ENCODE results near the gene HLTF.

HLTF gene

DNA sequence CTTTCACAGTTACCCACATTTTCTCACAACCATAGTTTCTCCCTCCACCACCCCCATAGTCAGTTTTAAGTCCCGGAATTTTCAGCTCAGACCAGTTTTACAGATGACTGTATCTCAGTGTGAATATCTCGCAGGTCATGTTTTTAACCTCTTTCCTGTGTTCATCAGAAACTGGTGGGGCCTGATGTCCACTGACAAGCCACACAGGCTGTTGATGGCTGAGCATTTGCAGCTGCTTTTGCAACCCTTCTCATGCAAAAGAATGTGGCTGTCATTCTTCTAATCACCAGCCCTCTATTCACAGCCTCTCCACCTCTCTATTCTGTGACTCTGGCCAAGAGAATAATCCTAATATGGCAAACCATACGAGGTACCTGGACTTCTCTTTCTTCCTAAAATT is 86.5 kb downstream of the HLTF start:
- ChIA-PET POLR2A (no interaction called here), CTCF (no interaction called here)
- DNase-seq (ENCODE audit: extremely low spot score), result no peak
- TF ChIP-seq ELF4 (IDR thresholded peaks at IDR 0.05), result no peak
- TF ChIP-seq, protein P1, sequence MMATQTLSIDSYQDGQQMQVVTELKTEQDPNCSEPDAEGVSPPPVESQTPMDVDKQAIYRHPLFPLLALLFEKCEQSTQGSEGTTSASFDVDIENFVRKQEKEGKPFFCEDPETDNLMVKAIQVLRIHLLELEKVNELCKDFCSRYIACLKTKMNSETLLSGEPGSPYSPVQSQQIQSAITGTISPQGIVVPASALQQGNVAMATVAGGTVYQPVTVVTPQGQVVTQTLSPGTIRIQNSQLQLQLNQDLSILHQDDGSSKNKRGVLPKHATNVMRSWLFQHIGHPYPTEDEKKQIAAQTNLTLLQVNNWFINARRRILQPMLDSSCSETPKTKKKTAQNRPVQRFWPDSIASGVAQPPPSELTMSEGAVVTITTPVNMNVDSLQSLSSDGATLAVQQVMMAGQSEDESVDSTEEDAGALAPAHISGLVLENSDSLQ (IDR thresholded peaks at IDR 0.05), result no peak

DNA sequence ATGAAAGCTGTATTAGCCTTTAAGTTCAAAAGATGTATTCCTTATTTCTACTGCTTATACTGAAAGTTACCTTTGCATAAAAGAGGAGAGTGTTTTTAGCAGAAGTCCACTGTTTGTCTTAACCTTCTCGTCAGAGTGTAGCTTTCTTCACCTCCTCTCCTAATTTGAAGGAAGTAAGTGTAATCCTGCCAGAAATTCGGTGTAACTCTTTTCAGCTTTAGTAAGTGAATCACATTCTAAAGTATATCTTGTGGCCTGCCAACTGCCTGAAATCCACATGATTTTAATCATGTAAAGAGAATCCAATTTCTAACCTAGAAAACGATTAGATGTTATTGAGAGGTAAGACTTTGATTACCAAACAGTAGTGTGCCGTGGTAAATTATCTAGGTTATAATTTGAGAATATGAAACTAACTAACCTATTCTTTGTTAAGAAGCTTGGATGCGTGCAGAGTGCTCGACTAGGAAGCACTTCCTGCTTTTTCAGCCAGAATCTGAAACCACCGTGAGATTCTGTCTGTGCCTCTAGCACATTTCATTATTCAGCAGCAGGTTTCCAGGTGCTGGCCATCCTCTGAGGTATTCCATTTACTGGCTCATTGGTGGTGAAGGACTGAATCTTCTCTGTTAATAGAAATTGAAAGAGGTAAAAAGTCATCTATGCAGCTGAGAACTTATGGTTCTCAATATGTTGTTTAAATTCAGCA is 87.5 kb downstream of the HLTF start:
- DNase-seq (ENCODE audit: extremely low spot score), result no peak

DNA sequence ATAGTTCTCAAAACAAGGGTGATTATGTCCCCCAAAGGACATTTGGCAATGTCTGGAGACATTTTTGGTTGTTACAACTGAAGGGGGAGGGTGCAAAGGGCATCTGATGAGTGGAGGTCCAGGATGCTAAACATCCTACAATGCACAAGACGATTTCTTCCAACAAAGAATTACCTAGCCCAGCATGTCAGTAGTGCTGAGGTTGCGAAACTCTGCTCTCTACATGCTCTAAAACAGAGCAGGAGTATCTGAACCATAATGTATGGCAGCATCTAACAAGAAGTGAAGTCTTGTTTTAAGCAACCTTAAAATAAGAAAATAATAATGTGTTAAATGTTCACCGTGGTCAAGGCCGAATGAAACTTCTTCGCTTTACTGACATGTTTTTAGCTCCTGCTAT is 88.0 kb downstream of the HLTF start:
- ChIA-PET CTCF (no interaction called here), POLR2A (no interaction called here)
- no peak for DNase-seq (ENCODE audit: extremely low spot score)
- TF ChIP-seq BHLHE40 (IDR thresholded peaks at IDR 0.05; ENCODE audit: borderline replicate concordance) (no peak), ZNF384 (IDR thresholded peaks at IDR 0.05) (no peak), CTBP1 (IDR thresholded peaks at IDR 0.05; ENCODE audit: borderline replicate concordance) (no peak), SUZ12 (IDR thresholded peaks at IDR 0.05) (no peak), FOXA1 (IDR thresholded peaks at IDR 0.05) (no peak), FOXM1 (IDR thresholded peaks at IDR 0.05; ENCODE audit: borderline replicate concordance) (no peak), HDGF (IDR thresholded peaks at IDR 0.05; ENCODE audit: borderline replicate concordance) (no peak), LEF1 (IDR thresholded peaks at IDR 0.05; ENCODE audit: borderline replicate concordance) (no peak), FOXK2 (IDR thresholded peaks at IDR 0.05) (no peak), L3MBTL2 (conservative IDR thresholded peaks at IDR 0.05) (no peak), ARNT (IDR thresholded peaks at IDR 0.05) (no peak), SP1 (IDR thresholded peaks at IDR 0.05) (no peak), TARDBP (IDR thresholded peaks at IDR 0.05) (no peak), ELF4 (IDR thresholded peaks at IDR 0.05) (no peak)
- TF ChIP-seq, protein P1 (IDR thresholded peaks at IDR 0.05), result no peak

More for the DNA sequence above, 87.5 kb downstream of the HLTF start:
- ChIA-PET POLR2A (no interaction called here), CTCF (no interaction called here)
- TF ChIP-seq HDGF (IDR thresholded peaks at IDR 0.05; ENCODE audit: borderline replicate concordance) (no peak), FOXM1 (IDR thresholded peaks at IDR 0.05; ENCODE audit: borderline replicate concordance) (no peak), NFRKB (IDR thresholded peaks at IDR 0.05) (no peak), ELF4 (IDR thresholded peaks at IDR 0.05) (no peak), ARNT (IDR thresholded peaks at IDR 0.05) (no peak), FOXK2 (IDR thresholded peaks at IDR 0.05) (no peak), BHLHE40 (IDR thresholded peaks at IDR 0.05; ENCODE audit: borderline replicate concordance) (no peak), CTBP1 (IDR thresholded peaks at IDR 0.05; ENCODE audit: borderline replicate concordance) (no peak), FOXA1 (IDR thresholded peaks at IDR 0.05) (no peak), SP1 (IDR thresholded peaks at IDR 0.05) (no peak), L3MBTL2 (conservative IDR thresholded peaks at IDR 0.05) (no peak), SUZ12 (IDR thresholded peaks at IDR 0.05) (no peak)
- TF ChIP-seq, protein P1 (IDR thresholded peaks at IDR 0.05), result no peak

DNA sequence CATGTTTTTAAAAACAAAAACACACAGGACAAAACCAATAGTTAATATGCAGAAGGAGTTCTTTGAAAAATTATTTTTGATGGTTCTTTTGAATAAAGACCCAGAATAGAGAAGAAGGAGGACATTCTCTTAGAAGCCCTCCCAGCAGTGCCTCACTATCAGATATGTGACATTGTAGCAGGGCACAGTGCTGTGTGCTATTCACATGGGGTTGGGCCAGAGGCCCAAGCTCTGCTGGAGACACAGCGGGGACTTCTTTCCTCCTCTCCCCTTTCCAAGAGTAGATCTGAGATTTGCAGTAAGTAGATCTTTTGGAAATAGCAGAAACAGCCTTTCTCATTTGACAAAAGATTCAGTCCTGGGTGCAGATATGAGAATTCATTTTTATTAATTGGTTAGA is 88.7 kb downstream of the HLTF start:
- CTCF ChIA-PET, result no interaction called here
- DNase-seq (ENCODE audit: extremely low spot score), result no peak
- POLR2A ChIA-PET, result no interaction called here
- no peak for TF ChIP-seq ZNF384 (IDR thresholded peaks at IDR 0.05)
- no peak for TF ChIP-seq L3MBTL2 (conservative IDR thresholded peaks at IDR 0.05)
- TF ChIP-seq, protein P1 (IDR thresholded peaks at IDR 0.05), result no peak
- no peak for TF ChIP-seq FOXM1 (IDR thresholded peaks at IDR 0.05; ENCODE audit: borderline replicate concordance)
- TF ChIP-seq NFRKB (IDR thresholded peaks at IDR 0.05), result no peak
- TF ChIP-seq BHLHE40 (IDR thresholded peaks at IDR 0.05; ENCODE audit: borderline replicate concordance), result no peak
- TF ChIP-seq FOXK2 (IDR thresholded peaks at IDR 0.05), result no peak
- no peak for TF ChIP-seq ELF4 (IDR thresholded peaks at IDR 0.05)
- TF ChIP-seq FOXA1 (IDR thresholded peaks at IDR 0.05), result no peak
- no peak for TF ChIP-seq SUZ12 (IDR thresholded peaks at IDR 0.05)
- no peak for TF ChIP-seq LEF1 (IDR thresholded peaks at IDR 0.05; ENCODE audit: borderline replicate concordance)
- TF ChIP-seq SP1 (IDR thresholded peaks at IDR 0.05), result no peak
- TF ChIP-seq ARNT (IDR thresholded peaks at IDR 0.05), result no peak
- TF ChIP-seq HDGF (IDR thresholded peaks at IDR 0.05; ENCODE audit: borderline replicate concordance), result no peak
- TF ChIP-seq TARDBP (IDR thresholded peaks at IDR 0.05), result no peak

DNA sequence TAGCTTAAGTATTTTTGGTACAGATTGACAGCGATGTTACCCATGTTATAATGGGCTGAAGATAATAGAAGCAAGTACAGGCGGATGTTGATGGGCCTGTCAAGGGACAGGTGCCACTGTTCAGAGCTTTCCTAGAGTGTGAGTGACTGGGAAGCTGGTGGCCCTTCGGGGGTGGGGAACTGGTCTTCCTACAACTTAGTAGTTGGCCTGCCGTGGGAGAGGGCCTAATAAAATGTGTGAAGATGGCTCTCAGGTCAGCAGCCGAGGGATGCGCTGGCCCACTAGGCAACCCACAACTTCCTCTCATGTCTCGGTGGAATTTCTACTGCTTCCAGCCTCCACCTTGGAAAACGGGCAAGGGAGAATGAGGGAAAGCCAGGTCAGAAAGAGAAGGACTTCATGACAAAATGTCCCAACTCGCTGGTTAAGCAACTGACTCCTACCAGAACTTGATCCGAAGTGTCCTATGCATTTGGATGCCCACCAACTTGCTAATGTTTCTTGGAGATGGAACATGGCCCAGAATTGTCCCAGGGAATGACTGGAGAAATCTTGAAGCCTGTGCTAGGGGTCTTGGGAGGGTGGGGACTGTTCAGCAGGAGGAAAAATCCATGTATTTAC is 93.6 kb downstream of the HLTF start:
- CTCF ChIA-PET, result no interaction called here
- POLR2A ChIA-PET, result interaction anchor here (1.0 to 1.1 kb wide), 2 partner anchors 19 to 27 kb away, joined by 3 to 4 read pairs; no protein-coding TSS in a partner anchor
- no peak for DNase-seq (ENCODE audit: extremely low spot score)
- TF ChIP-seq FOXA1 (IDR thresholded peaks at IDR 0.05) (no peak), HDGF (IDR thresholded peaks at IDR 0.05; ENCODE audit: borderline replicate concordance) (no peak), SUZ12 (IDR thresholded peaks at IDR 0.05) (no peak), ZNF384 (IDR thresholded peaks at IDR 0.05) (no peak), ELF4 (IDR thresholded peaks at IDR 0.05) (no peak), SP1 (IDR thresholded peaks at IDR 0.05) (no peak), FOXK2 (IDR thresholded peaks at IDR 0.05) (no peak), NFRKB (IDR thresholded peaks at IDR 0.05) (no peak), ARNT (IDR thresholded peaks at IDR 0.05) (no peak), TARDBP (IDR thresholded peaks at IDR 0.05) (no peak), CTBP1 (IDR thresholded peaks at IDR 0.05; ENCODE audit: borderline replicate concordance) (no peak), L3MBTL2 (conservative IDR thresholded peaks at IDR 0.05) (no peak), FOXM1 (IDR thresholded peaks at IDR 0.05; ENCODE audit: borderline replicate concordance) (no peak), BHLHE40 (IDR thresholded peaks at IDR 0.05; ENCODE audit: borderline replicate concordance) (no peak), LEF1 (IDR thresholded peaks at IDR 0.05; ENCODE audit: borderline replicate concordance) (no peak)
- TF ChIP-seq, protein P1 (IDR thresholded peaks at IDR 0.05), result no peak
